AG09309 (cell line): Measurements from ENCODE around the gene PCBP3.

ENCODE experiments used
- DNase-seq: peaks from one replicate; pipeline ENCODE4 v3.0.0-alpha.2; 2010; ENCODE audit warnings: low read depth
- H3K4me3 ChIP-seq: 2 replicates; pipeline ENCODE4 v1.5.1; 2011; ENCODE audit warnings: mild to moderate bottlenecking, low read depth, low read length, moderate library complexity; ENCODE audit not compliant: control insufficient read depth
- CTCF ChIP-seq: IDR thresholded peaks from 2 replicates; pipeline ENCODE4 v1.5.1; 2011; ENCODE audit warnings: mild to moderate bottlenecking, low read depth, low read length, inconsistent platforms; ENCODE audit not compliant: insufficient read depth, control insufficient read depth; ENCODE audit errors: missing control alignments

PCBP3 gene

DNA sequence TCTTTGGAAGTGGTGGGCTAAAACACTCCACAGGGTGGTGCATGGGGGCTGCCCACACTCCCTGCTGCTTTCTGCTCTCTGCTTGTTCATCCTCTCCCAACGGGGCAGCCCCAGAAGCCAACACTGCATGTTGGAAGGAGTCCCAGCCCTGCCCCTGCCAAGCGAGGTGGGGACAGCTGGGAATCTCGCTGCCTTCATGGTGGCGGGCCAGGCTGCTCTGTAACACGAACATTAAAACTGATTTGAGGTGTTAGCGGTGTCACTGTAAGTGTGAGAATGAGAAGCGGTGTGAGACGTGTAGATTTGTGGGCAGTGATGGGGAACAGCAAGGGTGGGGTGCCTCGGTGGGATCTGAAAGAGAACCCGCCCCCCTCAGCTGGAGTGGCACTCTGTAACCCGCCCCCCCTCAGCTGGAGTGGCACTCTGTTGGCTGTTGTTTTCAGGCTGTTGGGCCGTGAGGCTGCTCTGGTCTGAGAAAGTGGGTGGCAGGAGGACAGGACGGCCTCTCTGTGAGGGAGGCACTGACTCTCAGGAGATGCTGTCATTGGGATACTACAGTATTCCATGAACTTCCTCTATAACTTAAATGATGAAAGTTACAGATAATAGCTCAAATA lies 80.9 kb downstream of the PCBP3 start:
- no peak overlapping the region for H3K4me3 ChIP-seq
- TF ChIP-seq CTCF, result no peak
- DNase-seq, result no peak

- TF ChIP-seq CTCF, result no peak
- DNase-seq, result no peak
- no peak overlapping the region for H3K4me3 ChIP-seq
These were observed 81.7 kb downstream of the PCBP3 start for GRCh38 chr21:45724994-45725843.

- TF ChIP-seq CTCF, result no peak
- no peak for DNase-seq
- no peak overlapping the region for H3K4me3 ChIP-seq
These were observed 82.3 kb downstream of the PCBP3 start for GRCh38 chr21:45725844-45726200.

DNA sequence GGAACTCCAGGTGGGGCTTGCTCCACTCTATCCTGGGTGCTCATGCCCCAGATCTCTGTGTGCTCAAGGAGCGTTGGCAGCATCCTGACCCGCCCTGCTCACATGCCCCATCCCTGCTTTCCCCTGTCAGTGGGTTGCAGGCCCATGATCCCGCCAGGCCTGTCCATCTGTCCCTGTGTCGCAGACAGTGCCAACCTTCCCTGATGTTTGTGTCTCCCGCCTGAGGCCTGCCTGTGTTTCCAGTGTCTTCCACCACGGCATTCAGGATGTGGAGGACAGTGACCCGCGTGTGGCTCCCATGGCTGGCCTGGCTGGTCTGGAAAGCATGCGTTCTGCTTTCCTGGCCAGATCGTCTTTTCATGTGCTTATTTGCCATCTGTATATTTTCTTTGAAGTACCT lies 82.9 kb downstream of the PCBP3 start:
- DNase-seq, result no peak
- no peak for TF ChIP-seq CTCF
- H3K4me3 ChIP-seq, result no peak overlapping the region

GRCh38 chr21:45727390-45727789 lies 83.9 kb downstream of the PCBP3 start:
- H3K4me3 ChIP-seq, result no peak overlapping the region
- no peak for TF ChIP-seq CTCF
- DNase-seq, result no peak

DNA sequence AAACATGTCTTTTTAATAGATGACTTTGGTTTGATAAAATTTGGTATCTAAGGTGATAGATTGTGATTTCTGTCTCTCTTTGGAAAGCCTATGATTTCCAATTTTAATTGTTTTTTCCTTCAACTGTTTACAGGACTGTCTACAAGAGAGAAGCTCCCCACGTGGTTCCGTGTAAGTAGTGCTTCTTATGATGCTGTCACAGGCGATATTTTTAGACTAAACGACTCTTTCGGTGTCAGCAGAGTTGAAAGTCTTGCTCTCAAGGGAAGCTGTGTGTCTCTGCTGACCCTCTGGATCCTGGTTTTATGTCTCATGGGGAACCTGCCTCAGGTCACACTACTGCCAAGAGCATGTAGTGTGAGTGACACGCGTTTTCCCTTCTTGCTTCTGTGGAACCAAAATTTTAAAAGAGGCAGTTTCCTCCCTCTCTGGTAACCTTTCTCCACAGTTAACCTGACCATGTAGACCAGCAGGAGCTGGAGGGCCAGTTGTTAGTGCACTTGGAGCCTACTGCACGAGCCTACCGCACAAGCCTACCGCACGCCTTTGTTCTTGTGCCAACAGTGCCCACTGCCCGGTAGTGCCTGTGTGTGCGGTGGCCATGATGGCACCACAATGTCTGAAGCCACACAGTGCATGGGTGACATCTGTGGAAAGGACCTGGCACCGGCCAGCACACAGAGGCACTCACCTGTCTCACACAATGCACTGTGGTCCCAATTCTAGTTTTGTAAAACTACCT lies 91.9 kb downstream of the PCBP3 start:
- TF ChIP-seq CTCF, result no peak
- no peak overlapping the region for H3K4me3 ChIP-seq
- no peak for DNase-seq
